ENCODE results near the gene AP1AR.

Gene AP1AR

GRCh38 chr4:112312610-112313239, 81.1 kb downstream of the AP1AR start:
- no peak for DNase-seq

- no peak for DNase-seq
Measured at GRCh38 chr4:112315446-112315845, 83.9 kb downstream of the AP1AR start.

- DNase-seq, result no peak
Measured at GRCh38 chr4:112316360-112316759, 84.8 kb downstream of the AP1AR start.

DNA sequence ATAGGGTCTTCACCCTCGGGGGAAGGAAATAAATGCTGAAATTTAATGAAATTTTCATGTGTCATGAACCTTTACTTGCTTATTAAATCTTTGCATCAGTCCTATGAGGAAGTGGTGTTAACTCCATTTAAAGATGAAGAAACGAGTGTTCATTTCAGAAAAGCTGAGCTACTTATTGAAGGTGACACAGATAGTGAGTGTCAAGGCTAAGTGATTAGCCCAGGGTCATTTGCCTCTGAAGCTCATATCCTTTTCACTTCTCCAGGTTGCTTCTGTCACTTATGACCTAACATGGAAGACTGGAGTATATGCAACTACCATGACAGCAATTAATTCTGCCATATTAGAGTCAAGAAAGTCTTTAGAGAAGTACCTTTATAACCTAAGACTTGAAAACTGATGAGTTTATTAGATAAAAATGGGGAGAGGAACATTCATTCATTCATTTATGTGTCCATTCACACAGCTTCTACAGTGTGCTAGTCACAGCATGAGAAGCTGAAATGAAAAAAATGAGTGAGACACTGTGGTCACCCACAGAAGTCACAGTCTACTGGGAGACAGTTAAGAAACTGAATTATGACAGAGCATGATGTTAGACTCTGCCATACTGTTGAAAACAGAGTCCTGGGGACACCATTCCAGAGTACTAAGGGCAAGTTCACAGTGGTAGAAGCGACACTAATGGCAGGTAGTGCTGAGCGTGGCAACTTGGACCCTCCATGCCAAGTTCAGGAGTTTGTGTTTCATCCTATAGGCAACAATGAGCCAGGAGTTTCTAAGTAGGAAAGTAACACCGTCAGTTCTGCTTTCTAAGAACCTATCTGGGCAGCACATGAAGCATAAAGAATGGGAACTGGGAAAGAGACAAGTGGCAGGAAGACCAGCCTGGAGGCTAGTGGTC, 86.9 kb downstream of the AP1AR start:
- DNase-seq, result no peak

Data from SHP77 (cell line).